GM18526 (cell line): ENCODE data around the gene SLC9A8.

ENCODE experiments used
- POLR2A ChIP-seq: IDR thresholded peaks from 3 replicates; pipeline ENCODE4 v1.6.1; 2011; ENCODE audit not compliant: insufficient read length; ENCODE audit errors: extremely low read depth

SLC9A8 gene

DNA sequence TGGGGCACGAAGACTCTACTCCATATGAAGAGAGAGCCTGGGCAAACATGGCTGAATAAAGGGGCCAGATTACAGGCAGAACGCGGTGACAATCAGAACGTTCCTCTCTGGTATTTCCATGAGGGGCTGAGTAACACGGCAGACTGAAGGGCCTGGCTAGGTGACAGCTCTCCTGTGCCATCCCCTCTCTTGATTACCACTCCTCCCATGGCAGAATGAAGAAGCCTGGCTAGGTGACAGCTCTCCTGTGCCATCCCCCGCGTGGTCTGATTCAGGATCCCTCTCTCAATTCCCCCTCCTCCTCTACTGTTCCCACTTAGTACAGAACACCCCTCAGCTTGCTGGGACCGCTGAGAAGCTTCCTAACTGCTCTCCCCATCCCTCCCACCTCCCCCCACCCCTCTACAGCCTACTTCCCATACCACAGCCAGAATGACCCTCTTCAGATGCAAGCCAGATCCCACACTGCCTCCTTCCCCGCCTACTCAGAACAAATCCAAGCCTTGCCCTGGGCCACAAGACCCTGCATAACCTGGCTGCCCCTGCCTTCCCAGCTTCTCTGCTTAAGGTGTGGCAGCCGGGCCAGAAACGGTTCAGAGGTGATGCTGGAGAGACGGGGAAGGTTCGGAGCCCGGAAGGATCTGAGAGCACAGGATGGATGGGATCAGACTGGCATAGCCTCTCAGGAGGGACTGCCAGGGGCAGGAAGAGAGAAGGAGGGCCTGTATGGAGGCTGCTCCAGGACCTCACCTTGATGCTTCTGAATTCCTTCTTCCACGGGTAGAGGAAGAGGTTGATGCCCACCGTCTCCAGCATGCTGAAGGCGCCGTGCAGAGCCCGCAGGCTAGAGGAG is 95.0 kb downstream of the SLC9A8 start:
- TF ChIP-seq POLR2A, result no peak

- no peak for TF ChIP-seq POLR2A
Observed at GRCh38 chr20:49908258-49908565, 95.6 kb downstream of the SLC9A8 start.

- TF ChIP-seq POLR2A, result no peak
Observed at GRCh38 chr20:49909499-49910339, 97.1 kb downstream of the SLC9A8 start.

DNA sequence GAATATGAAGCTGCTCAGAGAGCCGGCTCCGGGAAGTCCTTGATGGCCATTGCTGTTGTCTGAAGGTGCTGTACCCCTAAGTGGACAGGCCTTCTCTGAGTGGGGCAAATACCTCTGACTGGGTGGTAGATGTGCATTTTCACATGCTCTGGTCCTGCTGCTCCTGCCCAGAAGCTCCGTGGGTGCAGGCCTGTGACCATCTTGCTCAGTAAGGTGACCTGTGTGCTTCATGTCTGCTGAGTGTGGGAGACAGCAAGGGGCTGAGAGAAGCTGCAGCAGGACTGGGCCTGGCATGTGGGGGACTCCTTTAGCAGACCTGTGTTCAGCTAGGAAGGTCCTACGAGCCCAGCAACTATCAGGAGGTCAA is 97.7 kb downstream of the SLC9A8 start:
- TF ChIP-seq POLR2A, result no peak

GRCh38 chr20:49913399-49914047 is 100.9 kb downstream of the SLC9A8 start:
- no peak for TF ChIP-seq POLR2A

DNA sequence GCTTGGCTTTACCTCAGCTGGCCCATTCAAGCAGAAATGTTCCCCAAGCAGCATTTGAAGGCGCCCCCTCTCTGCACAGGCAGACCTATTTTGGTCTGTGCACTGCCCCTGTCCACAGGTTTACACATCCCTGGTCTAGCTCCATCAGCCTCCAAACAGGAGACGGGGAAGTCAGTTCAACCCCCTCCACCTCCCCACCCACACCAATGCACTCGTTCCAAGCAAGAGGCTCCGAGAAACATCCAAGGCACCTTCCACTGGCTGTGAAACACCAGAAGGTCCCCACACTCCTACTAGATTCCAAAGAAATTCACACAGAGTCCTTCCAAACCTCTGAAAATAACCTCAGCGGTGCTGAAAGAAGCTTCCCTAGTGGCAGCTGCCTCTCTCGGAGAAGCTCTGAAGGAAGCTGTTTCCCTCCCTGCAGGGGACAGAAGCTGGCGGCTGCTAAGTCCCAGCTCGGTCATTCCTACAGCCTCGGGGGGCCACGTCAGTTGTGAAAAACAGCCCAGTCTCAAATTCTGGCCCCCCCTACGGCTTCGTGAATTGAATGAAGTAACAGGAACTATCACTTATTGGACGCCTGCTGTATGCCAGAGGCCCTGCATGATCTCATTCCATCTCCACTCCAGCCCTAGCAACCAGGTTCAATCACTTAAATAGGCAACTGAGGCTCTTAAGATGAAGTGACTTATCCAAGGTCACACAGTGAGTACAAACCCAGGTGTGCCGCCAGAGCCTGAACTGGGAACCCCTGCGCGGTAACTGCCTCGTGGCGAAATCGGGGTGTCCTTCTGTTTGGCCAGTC is 101.9 kb downstream of the SLC9A8 start:
- TF ChIP-seq POLR2A, result no peak

DNA sequence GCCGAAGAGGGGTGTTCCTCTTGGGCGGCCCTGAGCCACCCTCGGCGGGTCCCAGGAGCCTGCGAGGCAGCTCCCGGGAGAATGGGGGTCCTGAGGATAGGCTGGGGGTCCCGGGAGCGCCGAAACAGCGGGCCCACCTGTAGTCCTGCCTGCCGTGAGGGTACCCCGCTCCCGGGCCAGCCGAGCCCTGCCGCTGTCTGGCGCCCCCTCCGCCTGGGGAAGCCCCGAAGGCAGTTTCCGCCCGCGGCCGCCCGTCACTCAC is 102.4 kb downstream of the SLC9A8 start:
- TF ChIP-seq POLR2A, result no peak

DNA sequence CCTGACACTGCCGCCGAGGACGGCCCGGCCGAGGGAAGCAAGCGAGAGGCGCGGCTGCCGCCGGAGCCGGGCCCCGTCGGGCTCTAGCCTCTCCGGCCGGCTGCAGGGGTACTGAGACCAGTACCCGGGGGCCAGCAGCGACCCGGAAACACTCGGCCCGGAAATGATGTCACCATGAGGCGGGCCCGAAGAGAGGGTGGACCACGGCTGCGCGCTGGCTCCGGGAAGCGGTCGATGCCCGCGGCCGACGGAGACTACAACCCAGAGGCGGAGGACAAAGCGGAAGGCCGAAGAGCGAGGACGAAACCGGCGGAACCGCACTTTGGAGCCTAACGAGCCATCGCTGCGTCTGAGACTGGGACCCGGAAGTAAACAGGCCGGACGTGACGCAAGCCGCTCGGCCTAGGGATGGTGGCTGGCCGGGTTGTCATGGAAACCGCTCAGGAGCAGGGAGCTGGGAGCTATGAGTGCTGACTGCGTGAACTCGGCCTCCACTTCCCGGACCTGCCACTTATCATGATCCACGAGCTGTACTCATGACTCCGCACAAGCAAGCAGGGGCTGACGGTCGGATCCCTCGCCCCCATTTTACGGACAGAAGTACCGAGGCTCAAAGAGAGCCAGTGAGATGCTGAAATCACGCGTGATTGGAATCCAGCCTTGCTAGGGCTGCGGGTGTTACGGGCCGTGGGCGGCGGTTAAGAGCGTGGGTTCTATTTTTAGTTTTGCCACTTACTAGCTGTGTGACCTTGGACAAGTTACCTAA is 102.9 kb downstream of the SLC9A8 start, which contains the start of gene SPATA2:
Gene SPATA2, minus strand, starts transcription at position 150 of the 766 bp plus-strand sequence. CDS start 7,039 bp downstream, outside the sequence.
- TF ChIP-seq POLR2A, result peak; percentile 79

DNA sequence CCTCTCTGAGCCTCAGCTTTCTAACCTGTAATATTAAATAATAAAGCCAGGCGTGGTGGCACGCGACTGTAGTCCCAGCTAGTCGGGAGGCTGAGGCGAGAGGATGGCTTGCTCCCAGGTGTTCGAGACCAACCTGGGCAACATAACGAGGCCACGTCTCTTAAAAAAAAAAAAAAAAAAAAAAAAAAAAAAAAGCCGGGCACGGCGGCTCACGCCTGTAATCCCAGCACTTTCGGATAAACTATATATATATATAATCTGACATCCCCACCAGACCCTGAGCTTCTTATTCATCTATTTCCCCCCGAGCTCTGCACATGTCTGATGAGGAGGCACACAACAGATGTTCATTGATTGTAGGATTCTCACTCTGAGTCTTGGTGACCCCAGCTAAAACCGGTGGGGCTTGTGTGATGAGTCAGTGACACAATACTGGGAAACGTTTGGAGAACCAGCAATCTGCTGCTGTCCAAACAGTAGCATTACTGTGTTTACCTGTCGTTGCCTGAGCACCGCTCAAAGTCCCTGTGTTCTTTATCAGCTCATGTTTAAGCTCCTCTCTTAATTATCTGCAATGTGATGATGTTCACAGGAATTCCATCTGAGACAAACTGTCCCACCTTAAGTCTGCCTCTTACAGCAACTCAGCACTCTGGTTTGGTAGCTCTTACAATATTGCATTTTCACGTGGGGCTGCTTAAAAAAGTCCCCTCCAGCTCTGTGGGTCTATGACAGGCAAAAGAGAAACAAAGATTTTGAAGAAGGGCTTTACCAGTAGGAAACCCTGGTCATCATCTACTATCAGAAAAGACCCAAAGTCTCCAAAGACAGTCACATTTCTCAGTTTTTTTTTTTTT is 103.7 kb downstream of the SLC9A8 start:
- no peak for TF ChIP-seq POLR2A

GRCh38 chr20:49918446-49918845 is 105.8 kb downstream of the SLC9A8 start:
- no peak for TF ChIP-seq POLR2A

GRCh38 chr20:49919009-49919408 is 106.4 kb downstream of the SLC9A8 start:
- no peak for TF ChIP-seq POLR2A

DNA sequence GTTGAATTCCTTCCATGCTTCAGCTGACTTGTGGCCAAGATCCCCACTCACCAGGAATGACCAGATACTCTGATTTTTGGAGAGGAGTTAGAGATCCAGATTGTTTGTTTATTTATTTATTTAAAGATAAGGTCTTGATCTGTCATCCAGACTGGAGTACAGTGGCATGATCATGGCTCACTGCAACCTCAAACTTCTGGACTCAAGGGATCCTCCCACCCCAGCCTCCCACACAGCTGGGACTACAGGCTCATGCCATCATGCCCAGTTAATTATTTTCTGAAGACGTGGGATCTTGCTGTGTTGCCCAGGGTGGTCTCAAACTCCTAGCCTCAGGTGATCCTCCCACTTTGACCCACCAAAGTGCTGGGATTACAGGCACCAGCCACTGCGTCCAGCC is 106.8 kb downstream of the SLC9A8 start:
- TF ChIP-seq POLR2A, result no peak

DNA sequence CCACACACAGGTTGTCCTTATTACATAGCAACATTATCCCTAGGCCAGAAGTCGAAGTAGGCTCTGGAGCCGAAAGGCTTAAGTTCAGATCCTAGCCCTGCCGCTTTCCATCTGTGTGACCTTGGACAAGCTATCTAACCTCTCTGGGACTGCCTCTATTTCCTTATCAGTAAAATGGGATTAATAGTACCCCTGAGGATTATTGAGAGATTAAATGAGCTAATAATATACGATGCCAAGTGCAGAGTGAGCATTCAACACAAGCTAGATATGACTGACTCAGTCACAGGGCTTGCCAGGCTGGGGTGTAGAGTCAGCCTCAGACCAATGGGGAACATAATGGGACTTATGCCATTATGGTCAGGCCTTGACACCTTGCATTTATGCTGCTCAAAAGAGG is 111.6 kb downstream of the SLC9A8 start:
- TF ChIP-seq POLR2A, result no peak
